H54 (cell line): ENCODE measurements around the gene ALDH1A3.

Source experiments
- DNase-seq: peaks from one replicate; pipeline ENCODE4 v3.0.0; 2011; ENCODE audit warnings: low spot score, mixed read lengths; ENCODE audit not compliant: insufficient read length
- FAIRE-seq: peaks from 3 replicates; lab custom pipeline; 2011; peaks lifted over from hg19 to GRCh38; lab: Jason Lieb, UNC
- POLR2A ChIP-seq: IDR thresholded peaks from 2 replicates; pipeline ENCODE4 v1.6.1; 2011; ENCODE audit warnings: low read depth, mild to moderate bottlenecking, low read length

Gene ALDH1A3

DNA sequence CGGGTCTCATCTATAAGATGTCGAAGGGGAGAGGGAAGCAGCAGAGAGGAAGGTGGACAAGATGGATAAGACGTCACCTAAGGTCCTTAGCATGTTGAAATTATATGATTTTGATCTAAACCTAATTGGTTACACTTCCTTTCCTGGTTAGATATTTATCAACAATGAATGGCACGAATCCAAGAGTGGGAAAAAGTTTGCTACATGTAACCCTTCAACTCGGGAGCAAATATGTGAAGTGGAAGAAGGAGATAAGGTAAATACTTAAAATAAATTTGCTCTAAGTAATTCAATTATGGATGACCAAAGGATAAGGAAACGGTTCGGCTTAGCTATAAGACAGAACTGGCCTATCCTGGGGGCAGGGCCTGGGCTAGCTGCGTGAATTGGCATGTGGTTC is 5.5 kb downstream of the ALDH1A3 start:
- no peak for TF ChIP-seq POLR2A
- FAIRE-seq (no peak), DNase-seq (no peak)

- TF ChIP-seq POLR2A: no peak
- DNase-seq (no peak), FAIRE-seq (no peak)
Measured at GRCh38 chr15:100885811-100886210, 6.2 kb downstream of the ALDH1A3 start.

- no peak for DNase-seq
- FAIRE-seq: no peak
- TF ChIP-seq POLR2A: no peak
Measured at GRCh38 chr15:100887211-100887913, 7.7 kb downstream of the ALDH1A3 start.

GRCh38 chr15:100889385-100890050 is 9.9 kb downstream of the ALDH1A3 start:
- no peak for FAIRE-seq
- TF ChIP-seq POLR2A: no peak
- no peak for DNase-seq

DNA sequence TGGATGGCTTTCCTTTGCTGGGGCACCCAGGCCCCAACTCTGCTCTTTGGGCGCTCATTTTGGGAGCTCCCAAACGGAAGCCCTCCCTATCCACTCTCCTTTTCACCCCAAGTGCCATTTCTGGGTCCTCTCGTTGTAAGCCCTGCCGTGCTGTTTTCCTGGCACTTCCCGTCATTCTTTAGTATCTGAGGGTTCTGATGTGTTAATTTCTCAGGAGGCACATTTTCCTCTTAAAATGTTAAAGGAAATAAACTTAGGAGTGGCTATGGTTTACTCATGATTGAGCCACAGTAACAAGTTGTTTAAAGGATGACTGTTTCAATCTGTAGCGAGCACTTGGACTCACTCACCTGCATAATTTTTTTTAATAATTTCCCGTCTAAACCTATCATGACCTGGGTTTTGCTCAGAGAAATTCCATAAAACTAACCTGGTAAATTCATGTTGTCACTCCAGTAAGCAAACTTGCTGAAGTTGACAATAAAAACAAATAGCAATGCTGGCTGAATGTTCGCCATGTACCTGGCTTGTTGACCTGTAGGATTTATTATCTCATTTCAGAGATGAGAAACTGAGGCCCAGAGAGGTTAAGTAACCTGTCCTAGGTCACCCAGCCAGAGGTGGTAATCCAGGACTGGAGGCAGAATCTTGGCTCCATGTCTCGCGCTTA is 10.6 kb downstream of the ALDH1A3 start:
- TF ChIP-seq POLR2A: no peak
- FAIRE-seq: no peak
- no peak for DNase-seq

DNA sequence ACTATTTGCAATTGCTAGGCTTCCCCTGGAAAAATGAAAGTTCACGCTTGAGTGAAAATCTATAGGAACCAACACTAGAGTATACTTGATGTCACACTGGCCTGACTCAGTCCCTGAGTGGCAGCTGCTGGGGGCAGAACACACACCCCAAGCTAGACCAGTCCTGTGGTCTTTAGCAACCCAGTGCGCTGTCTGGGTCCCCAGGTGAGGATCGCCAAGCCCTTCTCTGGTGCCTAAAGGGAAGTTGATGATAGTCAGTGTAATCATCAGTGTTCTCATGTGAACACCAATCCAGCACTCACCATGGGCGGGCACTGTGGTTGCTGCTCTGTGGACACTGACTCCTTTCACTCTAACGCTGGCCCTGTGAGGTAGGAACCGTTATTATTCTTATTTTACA is 11.2 kb downstream of the ALDH1A3 start:
- FAIRE-seq (no peak), DNase-seq (no peak)
- TF ChIP-seq POLR2A: no peak

DNA sequence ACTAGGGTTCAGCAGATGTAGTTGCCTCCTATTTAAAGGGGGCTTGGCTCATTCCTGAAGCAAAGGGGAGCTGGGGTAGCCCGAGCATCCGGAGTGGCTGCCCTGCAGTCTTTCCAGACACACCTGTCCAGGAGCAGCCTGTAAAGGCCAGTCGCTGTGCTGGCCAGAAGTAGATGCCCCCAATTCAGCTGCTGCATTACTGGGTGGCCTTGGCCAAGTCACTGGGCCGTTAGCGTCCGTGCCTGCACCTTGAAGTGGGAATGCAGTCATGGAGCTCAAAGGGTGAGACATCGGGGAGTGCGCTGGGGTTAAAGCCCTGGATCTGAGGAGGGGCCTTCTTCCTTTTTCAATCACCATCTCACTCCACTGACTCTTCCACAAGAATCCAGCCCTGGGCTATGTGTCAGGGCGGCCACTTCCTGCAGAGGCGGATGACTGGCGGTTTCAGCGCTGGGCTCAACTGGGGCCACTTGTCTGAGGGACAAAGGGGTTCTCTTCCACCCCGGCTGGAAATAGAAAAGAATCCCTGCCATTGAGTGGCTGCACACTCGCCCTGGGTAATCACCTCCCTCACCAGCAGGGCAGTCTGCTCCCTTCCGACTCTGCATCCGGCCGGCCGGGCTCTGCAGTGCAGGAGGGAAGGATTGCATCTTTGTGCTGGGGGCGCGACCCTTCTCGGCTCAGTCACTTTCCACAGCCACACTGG is 11.8 kb downstream of the ALDH1A3 start:
- FAIRE-seq (no peak), DNase-seq (no peak)
- TF ChIP-seq POLR2A: no peak

DNA sequence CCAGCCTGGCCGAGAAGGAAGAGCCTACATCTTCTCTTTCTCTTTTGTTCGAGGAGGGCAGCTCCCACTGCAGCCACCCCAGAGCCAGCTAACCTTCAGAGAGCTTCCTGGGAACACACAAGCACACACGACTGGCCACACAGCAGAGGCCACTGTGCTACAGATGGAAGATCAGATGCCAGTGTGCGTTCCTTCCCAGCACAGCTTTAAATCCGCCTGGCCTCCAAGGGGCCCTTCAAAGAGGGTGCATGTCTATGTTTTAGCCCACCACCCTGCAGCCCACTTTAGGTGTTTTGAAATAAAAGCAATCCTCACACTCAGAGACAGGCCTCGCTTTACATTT is 12.4 kb downstream of the ALDH1A3 start:
- FAIRE-seq (no peak), DNase-seq (no peak)
- no peak for TF ChIP-seq POLR2A

DNA sequence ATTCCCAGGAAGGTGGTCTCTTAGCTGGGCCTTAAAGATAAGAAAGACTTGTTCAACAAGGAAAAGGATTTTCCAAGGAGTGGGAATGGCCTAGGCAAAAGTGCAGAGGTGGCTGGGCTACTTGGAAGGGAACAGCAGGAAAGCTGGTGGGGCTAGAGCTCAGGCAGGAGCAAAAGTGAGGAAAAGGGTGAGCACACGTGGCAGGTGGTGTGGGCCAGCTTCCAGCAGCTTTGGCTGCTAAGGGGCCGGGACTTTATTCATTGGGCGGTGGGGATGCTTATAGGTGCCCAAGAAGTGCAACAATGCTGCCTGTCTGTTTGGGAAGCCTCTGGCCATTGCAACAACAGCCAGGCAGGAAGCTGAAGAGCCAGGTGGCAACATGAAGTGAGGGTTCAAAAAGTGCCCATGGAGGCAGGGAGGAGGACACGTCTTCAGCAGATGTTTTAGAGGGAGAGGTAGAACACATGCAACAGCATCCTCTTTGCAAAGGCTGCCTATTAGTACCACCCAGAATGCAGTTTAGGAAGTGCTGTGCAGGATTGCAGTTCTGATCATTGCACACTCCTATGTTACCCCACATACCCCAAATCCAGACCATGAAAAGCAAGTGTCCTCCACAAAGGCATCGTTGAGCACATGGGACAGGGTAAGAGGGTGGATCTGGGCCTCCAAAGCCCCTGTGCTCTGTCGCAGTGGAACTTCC is 13.8 kb downstream of the ALDH1A3 start:
- FAIRE-seq (no peak), DNase-seq (no peak)
- TF ChIP-seq POLR2A: no peak

DNA sequence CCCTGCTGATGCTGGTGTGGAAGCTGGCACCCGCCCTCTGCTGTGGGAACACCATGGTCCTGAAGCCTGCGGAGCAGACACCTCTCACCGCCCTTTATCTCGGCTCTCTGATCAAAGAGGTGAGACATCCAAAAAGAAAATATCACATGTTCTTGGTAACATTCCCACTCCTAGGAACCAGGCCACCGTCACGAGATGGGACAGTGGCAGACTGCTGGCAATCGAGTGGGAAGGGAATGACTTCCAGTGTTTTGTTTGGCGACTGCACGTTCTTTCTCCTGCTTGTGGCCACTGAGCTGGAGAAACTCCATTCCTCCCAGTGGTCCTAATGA is 14.3 kb downstream of the ALDH1A3 start:
- FAIRE-seq (no peak), DNase-seq (no peak)
- TF ChIP-seq POLR2A: no peak

DNA sequence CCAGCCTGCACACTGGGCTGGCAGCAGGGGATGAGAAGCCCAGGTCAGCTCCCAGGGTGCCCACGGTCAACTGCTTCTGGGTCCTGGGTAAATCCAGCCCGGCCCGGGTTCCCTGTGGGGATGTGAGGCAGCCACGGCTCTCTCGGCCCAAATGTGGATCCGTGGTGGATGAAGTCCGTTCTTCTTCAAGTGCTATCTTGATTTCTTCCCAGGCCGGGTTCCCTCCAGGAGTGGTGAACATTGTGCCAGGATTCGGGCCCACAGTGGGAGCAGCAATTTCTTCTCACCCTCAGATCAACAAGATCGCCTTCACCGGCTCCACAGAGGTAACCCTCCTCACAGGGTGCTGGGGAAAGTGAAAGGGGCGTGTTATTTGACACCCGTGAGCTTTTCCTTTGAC is 16.1 kb downstream of the ALDH1A3 start:
- no peak for FAIRE-seq
- TF ChIP-seq POLR2A: no peak
- DNase-seq: no peak

- TF ChIP-seq POLR2A: no peak
- no peak for FAIRE-seq
Measured at GRCh38 chr15:100897221-100898151, 17.9 kb downstream of the ALDH1A3 start.

GRCh38 chr15:100898152-100898490 is 18.5 kb downstream of the ALDH1A3 start:
- TF ChIP-seq POLR2A: no peak
- FAIRE-seq (no peak), DNase-seq (no peak)

More at GRCh38 chr15:100897221-100898151, 17.9 kb downstream of the ALDH1A3 start:
- DNase-seq: no peak
